DOHH2 (cell line): ENCODE data around the gene RPAP2.

ENCODE experiments used
- H3F3A ChIP-seq: fragments of 200-600 bp; sonication (generic), shearing (Covaris generic); 2 replicates; pipeline ENCODE4 v1.6.0; 2016; ENCODE audit warnings: antibody characterized with exemption, mild to moderate bottlenecking; ENCODE audit not compliant: control insufficient read depth, insufficient read depth
- H3K27ac ChIP-seq: fragments of 200-600 bp; sonication (generic); 2 replicates; pipeline ENCODE4 v1.5.1; 2014; ENCODE audit warnings: low read depth, mild to moderate bottlenecking, low read length, moderate library complexity
- H3K27me3 ChIP-seq: fragments of 200-600 bp; sonication (generic); 2 replicates; pipeline ENCODE4 v1.6.1; 2014; ENCODE audit warnings: mild to moderate bottlenecking, low read length, mixed read lengths; ENCODE audit not compliant: control insufficient read depth
- H3K36me3 ChIP-seq: fragments of 200-600 bp; sonication (generic); 2 replicates; pipeline ENCODE4 v1.6.1; 2014; ENCODE audit warnings: mild to moderate bottlenecking, low read length, moderate library complexity, mixed read lengths; ENCODE audit not compliant: control insufficient read depth
- H3K4me1 ChIP-seq: fragments of 200-600 bp; sonication (generic); 2 replicates; pipeline ENCODE4 v1.6.1; 2014; ENCODE audit warnings: mild to moderate bottlenecking, low read length, mixed read lengths; ENCODE audit not compliant: control insufficient read depth
- H3K4me2 ChIP-seq: fragments of 200-600 bp; sonication (generic); 2 replicates; pipeline ENCODE4 v1.6.0; 2014; ENCODE audit warnings: mild to moderate bottlenecking, low read length, moderate library complexity
- H3K4me3 ChIP-seq: fragments of 200-600 bp; sonication (generic); 2 replicates; pipeline ENCODE4 v1.5.1; 2014; ENCODE audit warnings: mild to moderate bottlenecking, low read length, mixed read lengths
- H3K79me2 ChIP-seq: fragments of 200-600 bp; sonication (generic); 2 replicates; pipeline ENCODE4 v1.6.1; 2014; ENCODE audit warnings: mild to moderate bottlenecking, low read length, mixed read lengths; ENCODE audit not compliant: control insufficient read depth
- H3K9me2 ChIP-seq: fragments of 200-600 bp; sonication (generic); replicated peaks from 2 replicates; pipeline ENCODE4 v1.6.1; 2014; ENCODE audit warnings: mild to moderate bottlenecking, low read length, mixed read lengths; ENCODE audit not compliant: control insufficient read depth
- H3K9me3 ChIP-seq: fragments of 200-600 bp; sonication (generic); 2 replicates; pipeline ENCODE4 v1.6.1; 2014; ENCODE audit warnings: antibody characterized with exemption, low read length, mixed read lengths; ENCODE audit not compliant: control insufficient read depth, insufficient read depth
- H4K20me1 ChIP-seq: fragments of 200-600 bp; sonication (generic); 2 replicates; pipeline ENCODE4 v1.6.0; 2014; ENCODE audit warnings: low read depth, mild to moderate bottlenecking, antibody characterized with exemption, low read length, moderate library complexity; ENCODE audit not compliant: control insufficient read depth, insufficient read depth
- EZH2phosphoT487 ChIP-seq: fragments of 200-600 bp; sonication (generic); IDR thresholded peaks from 2 replicates; pipeline ENCODE4 v1.6.1; 2017; ENCODE audit warnings: borderline replicate concordance, mild to moderate bottlenecking, antibody characterized with exemption, low read length, moderate library complexity, mixed read lengths
- TF ChIP-seq, protein P1 (sequence below): fragments of 200-600 bp; sonication (generic); IDR thresholded peaks from one replicate; pipeline ENCODE4 v1.5.1; 2014; ENCODE audit warnings: antibody characterized with exemption, mild to moderate bottlenecking, low read depth, low read length; ENCODE audit not compliant: poor library complexity, severe bottlenecking

RPAP2 gene

DNA sequence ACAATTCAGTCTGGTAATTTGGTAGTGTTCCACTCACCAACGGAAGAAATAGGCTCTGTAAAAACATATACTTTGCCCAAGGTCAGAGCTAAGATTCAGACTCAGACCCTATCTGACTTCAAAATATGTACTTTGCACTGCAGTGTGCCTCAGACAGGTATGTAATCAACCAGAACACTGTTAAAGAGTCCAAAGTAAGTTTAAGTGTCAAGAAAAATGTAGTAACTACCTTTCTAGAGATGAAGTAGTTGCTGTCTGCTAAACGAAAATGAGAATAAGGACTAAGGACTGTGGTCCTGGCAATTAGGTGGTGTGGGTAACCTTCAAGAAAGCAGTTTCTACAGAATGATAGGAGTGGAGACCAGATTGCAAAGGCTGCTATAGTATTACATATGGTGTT, 61.1 kb downstream of the RPAP2 start:
- Histone ChIP-seq H3K4me2 (no peak overlapping the region), H4K20me1 (no peaks in the 10 kb centered on the region), H3K9me2 (no peaks in the 10 kb centered on the region), H3K27ac (no peak overlapping the region), H3F3A (no peaks in the 10 kb centered on the region), H3K36me3 (peaks cover 6% of the 10 kb centered on the region; the same call in 1 of the 2 replicates), H3K4me3 (no peak overlapping the region), H3K9me3 (no peaks in the 10 kb centered on the region), H3K79me2 (no peaks in the 10 kb centered on the region), H3K4me1 (no peaks in the 10 kb centered on the region), H3K27me3 (no peaks in the 10 kb centered on the region)
- TF ChIP-seq, protein P1, sequence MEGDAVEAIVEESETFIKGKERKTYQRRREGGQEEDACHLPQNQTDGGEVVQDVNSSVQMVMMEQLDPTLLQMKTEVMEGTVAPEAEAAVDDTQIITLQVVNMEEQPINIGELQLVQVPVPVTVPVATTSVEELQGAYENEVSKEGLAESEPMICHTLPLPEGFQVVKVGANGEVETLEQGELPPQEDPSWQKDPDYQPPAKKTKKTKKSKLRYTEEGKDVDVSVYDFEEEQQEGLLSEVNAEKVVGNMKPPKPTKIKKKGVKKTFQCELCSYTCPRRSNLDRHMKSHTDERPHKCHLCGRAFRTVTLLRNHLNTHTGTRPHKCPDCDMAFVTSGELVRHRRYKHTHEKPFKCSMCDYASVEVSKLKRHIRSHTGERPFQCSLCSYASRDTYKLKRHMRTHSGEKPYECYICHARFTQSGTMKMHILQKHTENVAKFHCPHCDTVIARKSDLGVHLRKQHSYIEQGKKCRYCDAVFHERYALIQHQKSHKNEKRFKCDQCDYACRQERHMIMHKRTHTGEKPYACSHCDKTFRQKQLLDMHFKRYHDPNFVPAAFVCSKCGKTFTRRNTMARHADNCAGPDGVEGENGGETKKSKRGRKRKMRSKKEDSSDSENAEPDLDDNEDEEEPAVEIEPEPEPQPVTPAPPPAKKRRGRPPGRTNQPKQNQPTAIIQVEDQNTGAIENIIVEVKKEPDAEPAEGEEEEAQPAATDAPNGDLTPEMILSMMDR: no peak
- no peak for TF ChIP-seq EZH2phosphoT487

DNA sequence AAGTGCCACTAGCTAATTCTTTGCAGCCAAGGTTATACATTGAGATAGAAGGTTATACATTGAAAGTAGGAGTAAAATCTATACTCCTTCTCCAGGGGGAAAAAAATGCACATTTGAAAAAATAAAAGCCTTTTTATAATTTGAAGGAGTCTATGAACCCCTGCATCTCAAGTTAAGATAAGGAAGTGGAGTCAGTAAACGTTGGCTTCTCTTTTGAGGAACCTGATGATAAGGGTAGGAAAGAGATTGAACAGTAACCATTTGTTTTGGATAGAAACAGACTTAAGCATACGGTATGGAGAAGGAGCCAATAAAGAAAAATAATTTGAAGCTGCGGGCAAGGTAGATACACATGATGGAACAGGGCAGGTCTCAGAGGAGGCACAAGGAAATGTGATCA, 64.1 kb downstream of the RPAP2 start:
- Histone ChIP-seq H3K27ac (no peak overlapping the region), H3F3A (no peaks in the 10 kb centered on the region)

DNA sequence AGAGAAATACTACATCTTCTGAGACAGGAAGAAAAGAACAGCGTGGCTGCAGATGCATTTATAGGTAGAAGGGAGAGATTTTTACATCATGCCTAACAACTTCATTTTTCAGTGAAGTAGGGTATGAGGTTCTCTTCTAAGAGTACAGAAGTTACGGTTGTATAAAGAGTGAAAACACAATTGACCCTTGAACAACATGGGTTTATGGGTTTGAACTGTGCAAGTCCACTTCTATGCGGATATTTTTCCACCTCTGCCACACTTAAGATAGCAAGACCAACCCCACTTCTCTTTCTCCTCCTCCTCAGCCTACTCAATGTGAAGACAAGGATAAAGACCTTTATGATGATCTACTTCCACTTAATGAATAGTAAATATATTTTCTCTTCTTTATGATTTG, 64.5 kb downstream of the RPAP2 start:
- no peaks in the 10 kb centered on the region for H3K9me2 ChIP-seq
- no peak overlapping the region for H3K4me2 ChIP-seq
- no peaks in the 10 kb centered on the region for H3K79me2 ChIP-seq
- no peaks in the 10 kb centered on the region for H3K27me3 ChIP-seq
- no peaks in the 10 kb centered on the region for H3K4me1 ChIP-seq
- no peaks in the 10 kb centered on the region for H3F3A ChIP-seq
- H4K20me1 ChIP-seq: no peaks in the 10 kb centered on the region
- TF ChIP-seq EZH2phosphoT487: no peak
- TF ChIP-seq, protein P1: no peak
- no peaks in the 10 kb centered on the region for H3K9me3 ChIP-seq
- no peak overlapping the region for H3K27ac ChIP-seq
- H3K36me3 ChIP-seq: 0 out of 2 replicates have a peak, but pooled peaks cover 3% of the 10 kb centered on the region
- H3K4me3 ChIP-seq: no peak overlapping the region

More for the DNA sequence above, 64.1 kb downstream of the RPAP2 start:
- H3K9me3 ChIP-seq: no peaks in the 10 kb centered on the region
- H3K27me3 ChIP-seq: no peaks in the 10 kb centered on the region
- no peaks in the 10 kb centered on the region for H3K79me2 ChIP-seq
- no peak for TF ChIP-seq EZH2phosphoT487
- TF ChIP-seq, protein P1: no peak
- no peaks in the 10 kb centered on the region for H4K20me1 ChIP-seq
- H3K9me2 ChIP-seq: no peaks in the 10 kb centered on the region
- no peak overlapping the region for H3K4me2 ChIP-seq
- 0 out of 2 replicates have a peak, but pooled peaks cover 3% of the 10 kb centered on the region for H3K36me3 ChIP-seq
- H3K4me1 ChIP-seq: no peaks in the 10 kb centered on the region
- H3K4me3 ChIP-seq: no peak overlapping the region
